RWPE2 (cell line): ENCODE data around the gene BCL2.

Experiments used
- ATAC-seq: fragments of 200-7000 bp; cut with Tn5 transposase; 3 replicates; pipeline ENCODE4 v1.9.1; 2021; ENCODE audit warnings: low read depth
- DNase-seq: peaks from one replicate; pipeline ENCODE4 v3.0.0-alpha.2; 2020; ENCODE audit warnings: low spot score
- H3K27ac ChIP-seq: fragments of 450-650 bp; 2 replicates; pipeline ENCODE4 v1.5.1; 2017; ENCODE audit warnings: mild to moderate bottlenecking; ENCODE audit not compliant: poor library complexity, severe bottlenecking
- H3K27me3 ChIP-seq: fragments of 250-450 bp; sonication (Bioruptor Pico); 2 replicates; pipeline ENCODE4 v1.5.1; 2021; ENCODE audit warnings: mild to moderate bottlenecking, moderate library complexity; ENCODE audit not compliant: insufficient read depth, poor library complexity, severe bottlenecking
- H3K36me3 ChIP-seq: fragments of 250-450 bp; sonication (Bioruptor Pico); 2 replicates; pipeline ENCODE4 v1.5.1; 2020; ENCODE audit warnings: low read depth, mild to moderate bottlenecking, moderate library complexity
- H3K4me1 ChIP-seq: fragments of 250-450 bp; sonication (Bioruptor Pico); 2 replicates; pipeline ENCODE4 v1.5.1; 2021; ENCODE audit warnings: mild to moderate bottlenecking, moderate library complexity; ENCODE audit not compliant: insufficient read depth, poor library complexity, severe bottlenecking
- H3K4me3 ChIP-seq: fragments of 250-450 bp; sonication (Bioruptor Pico); 2 replicates; pipeline ENCODE4 v1.5.1; 2021; ENCODE audit warnings: mild to moderate bottlenecking, moderate library complexity; ENCODE audit not compliant: severe bottlenecking
- H3K9me3 ChIP-seq: fragments of 250-450 bp; sonication (Bioruptor Pico); 2 replicates; pipeline ENCODE4 v1.5.1; 2021; ENCODE audit warnings: mild to moderate bottlenecking, moderate library complexity; ENCODE audit not compliant: severe bottlenecking
- CTCF ChIP-seq: fragments of 450-650 bp; IDR thresholded peaks from one replicate; pipeline ENCODE4 v1.5.1; 2017; ENCODE audit warnings: mild to moderate bottlenecking, moderate library complexity; ENCODE audit not compliant: poor library complexity, severe bottlenecking

BCL2 gene

GRCh38 chr18:63102941-63103744 lies 216.4 kb downstream of the BCL2 start:
- Histone ChIP-seq H3K9me3 (no peaks in the 10 kb centered on the region), H3K27me3 (no peaks in the 10 kb centered on the region), H3K4me1 (no peaks in the 10 kb centered on the region), H3K36me3 (no peaks in the 10 kb centered on the region), H3K27ac (no peak overlapping the region), H3K4me3 (no peak overlapping the region)
- ATAC-seq (no peak), DNase-seq (no peak)
- no peak for TF ChIP-seq CTCF

GRCh38 chr18:63100630-63101055 lies 218.9 kb downstream of the BCL2 start:
- Histone ChIP-seq H3K4me3 (no peak overlapping the region), H3K27ac (no peak overlapping the region)

GRCh38 chr18:63099848-63100629 lies 219.5 kb downstream of the BCL2 start:
- no peaks in the 10 kb centered on the region for H3K4me1 ChIP-seq
- no peak for DNase-seq
- H3K36me3 ChIP-seq = no peaks in the 10 kb centered on the region

More at GRCh38 chr18:63100630-63101055, 218.9 kb downstream of the BCL2 start:
- Histone ChIP-seq H3K36me3 (no peaks in the 10 kb centered on the region), H3K27me3 (no peaks in the 10 kb centered on the region), H3K9me3 (no peaks in the 10 kb centered on the region), H3K4me1 (no peaks in the 10 kb centered on the region)
- no peak for TF ChIP-seq CTCF
- DNase-seq = no peak
- no peak for ATAC-seq

GRCh38 chr18:63099091-63099840 lies 220.3 kb downstream of the BCL2 start:
- no peaks in the 10 kb centered on the region for H3K36me3 ChIP-seq
- no peaks in the 10 kb centered on the region for H3K4me1 ChIP-seq
- ATAC-seq = no peak
- no peak overlapping the region for H3K4me3 ChIP-seq
- no peaks in the 10 kb centered on the region for H3K27me3 ChIP-seq
- no peak for DNase-seq
- no peak for TF ChIP-seq CTCF
- no peak overlapping the region for H3K27ac ChIP-seq
- no peaks in the 10 kb centered on the region for H3K9me3 ChIP-seq

More at GRCh38 chr18:63099848-63100629, 219.5 kb downstream of the BCL2 start:
- TF ChIP-seq CTCF = no peak
- Histone ChIP-seq H3K27ac (no peak overlapping the region), H3K27me3 (no peaks in the 10 kb centered on the region), H3K9me3 (no peaks in the 10 kb centered on the region), H3K4me3 (no peak overlapping the region)
- no peak for ATAC-seq
